Measurements from ENCODE around the gene NCAM1. TPM values are rescaled to one million over a fixed set of nuclear protein-coding genes. Genes with fewer than 3 reads are reported as not detected.

Gene NCAM1
- total and polyA plus RNA-seq, 10 donors = 0.41 to 13.2 (median 7.1) TPM

GRCh38 chr11:113104691-113105251, 143.6 kb downstream of the NCAM1 start:
- H3K27ac ChIP-seq = no peak overlapping the region
- no peaks in the 10 kb centered on the region for H3K4me1 ChIP-seq
- H3K9me3 ChIP-seq = no peaks in the 10 kb centered on the region
- intact Hi-C loops (cut with DNase I; ENCODE audit: low total_unique reads) = no loop called here
- DNase-seq = no peak
- no peaks in the 10 kb centered on the region for H3K27me3 ChIP-seq (replicated peaks in 1 of 7)
- 68 to 80% (median 76%) methylated on average over 4 of the region's 4 CpGs for WGBS, 5 donors
- TF ChIP-seq CTCF (IDR thresholded peaks at IDR 0.05 in 8 of 11, conservative IDR thresholded peaks at IDR 0.05 in 3 of 11) = no peak
- no peak for TF ChIP-seq POLR2A (IDR thresholded peaks at IDR 0.05)
- no peak for TF ChIP-seq POLR2AphosphoS5 (IDR thresholded peaks at IDR 0.05)
- no peaks in the 10 kb centered on the region for H3K36me3 ChIP-seq
- H3K4me3 ChIP-seq = no peak overlapping the region

- 79 to 88% (median 85%) methylated on average over 2 of the region's 2 CpGs for WGBS, 5 donors
These were observed 144.4 kb downstream of the NCAM1 start for GRCh38 chr11:113105592-113105991.

GRCh38 chr11:113106507-113106906, 145.3 kb downstream of the NCAM1 start:
- intact Hi-C loops (cut with DNase I; ENCODE audit: low total_unique reads) = no loop called here
- Histone ChIP-seq H3K4me3 (no peak overlapping the region), H3K27ac (no peak overlapping the region), H3K9me3 (no peaks in the 10 kb centered on the region), H3K4me1 (no peaks in the 10 kb centered on the region), H3K36me3 (no peaks in the 10 kb centered on the region), H3K27me3 (replicated peaks in 1 of 7) (no peaks in the 10 kb centered on the region)
- 54 to 69% (median 60%) methylated on average over 2 of the region's 2 CpGs for WGBS, 5 donors
- TF ChIP-seq POLR2A (IDR thresholded peaks at IDR 0.05) (no peak), POLR2AphosphoS5 (IDR thresholded peaks at IDR 0.05) (no peak), CTCF (IDR thresholded peaks at IDR 0.05 in 8 of 11, conservative IDR thresholded peaks at IDR 0.05 in 3 of 11) (no peak)
- no peak for DNase-seq

More at GRCh38 chr11:113105592-113105991, 144.4 kb downstream of the NCAM1 start:
- Histone ChIP-seq H3K36me3 (no peaks in the 10 kb centered on the region), H3K27ac (no peak overlapping the region), H3K27me3 (replicated peaks in 1 of 7) (no peaks in the 10 kb centered on the region), H3K4me3 (no peak overlapping the region), H3K4me1 (no peaks in the 10 kb centered on the region), H3K9me3 (no peaks in the 10 kb centered on the region)
- DNase-seq = no peak
- TF ChIP-seq CTCF (IDR thresholded peaks at IDR 0.05 in 8 of 11, conservative IDR thresholded peaks at IDR 0.05 in 3 of 11) (no peak), POLR2A (IDR thresholded peaks at IDR 0.05) (no peak), POLR2AphosphoS5 (IDR thresholded peaks at IDR 0.05) (no peak)
- intact Hi-C loops (cut with DNase I; ENCODE audit: low total_unique reads) = no loop called here

- H3K27ac ChIP-seq = no peak overlapping the region
- H3K9me3 ChIP-seq = no peaks in the 10 kb centered on the region
- no peak for DNase-seq
- TF ChIP-seq POLR2A (IDR thresholded peaks at IDR 0.05) = no peak
- TF ChIP-seq POLR2AphosphoS5 (IDR thresholded peaks at IDR 0.05) = no peak
- TF ChIP-seq CTCF (IDR thresholded peaks at IDR 0.05 in 8 of 11, conservative IDR thresholded peaks at IDR 0.05 in 3 of 11) = no peak
- WGBS, 5 donors = 38 to 88% (median 72%) methylated on average over 1 of the region's 1 CpG
- H3K27me3 ChIP-seq (replicated peaks in 1 of 7) = no peaks in the 10 kb centered on the region
- no peak overlapping the region for H3K4me3 ChIP-seq
- H3K4me1 ChIP-seq = no peaks in the 10 kb centered on the region
- intact Hi-C loops (cut with DNase I; ENCODE audit: low total_unique reads) = no loop called here
- no peaks in the 10 kb centered on the region for H3K36me3 ChIP-seq
These were observed 148.8 kb downstream of the NCAM1 start for GRCh38 chr11:113110046-113110445.

Data from spleen (tissue), 11 donors.